HG02885 (cell line): ENCODE results near the gene USH2A.

ENCODE experiments used
- ATAC-seq: cut with Tn5 transposase; IDR thresholded peaks from one replicate; pipeline ENCODE4 v1.9.1; 2021; ENCODE audit warnings: mild to moderate bottlenecking; ENCODE audit not compliant: unreplicated experiment, poor library complexity

The USH2A gene

GRCh38 chr1:216210081-216210480 is 213.2 kb downstream of the USH2A start:
- ATAC-seq: no peak

GRCh38 chr1:216209125-216209524 is 214.1 kb downstream of the USH2A start:
- ATAC-seq: no peak

- ATAC-seq: no peak
These were observed 216.1 kb downstream of the USH2A start for GRCh38 chr1:216207154-216207553.

GRCh38 chr1:216205176-216205575 is 218.1 kb downstream of the USH2A start:
- no peak for ATAC-seq

- no peak for ATAC-seq
These were observed 221.3 kb downstream of the USH2A start for GRCh38 chr1:216201946-216202345.

GRCh38 chr1:216200941-216201340 is 222.3 kb downstream of the USH2A start:
- no peak for ATAC-seq

GRCh38 chr1:216194721-216195120 is 228.5 kb downstream of the USH2A start:
- ATAC-seq: no peak

GRCh38 chr1:216193839-216194443 is 229.3 kb downstream of the USH2A start:
- peak; percentile 48 for ATAC-seq

GRCh38 chr1:216190438-216190837 is 232.8 kb downstream of the USH2A start:
- no peak for ATAC-seq

GRCh38 chr1:216186816-216187215 is 236.4 kb downstream of the USH2A start:
- no peak for ATAC-seq

GRCh38 chr1:216186141-216186540 is 237.1 kb downstream of the USH2A start:
- ATAC-seq: peak; percentile 37

GRCh38 chr1:216184126-216184680 is 239.0 kb downstream of the USH2A start:
- ATAC-seq: no peak

GRCh38 chr1:216183454-216183853 is 239.8 kb downstream of the USH2A start:
- no peak for ATAC-seq

GRCh38 chr1:216183007-216183406 is 240.2 kb downstream of the USH2A start:
- no peak for ATAC-seq

GRCh38 chr1:216181590-216181989 is 241.7 kb downstream of the USH2A start:
- ATAC-seq: no peak

- ATAC-seq: no peak
These were observed 245.0 kb downstream of the USH2A start for GRCh38 chr1:216178281-216178680.

GRCh38 chr1:216176970-216177369 is 246.3 kb downstream of the USH2A start:
- no peak for ATAC-seq

GRCh38 chr1:216175714-216176113 is 247.5 kb downstream of the USH2A start:
- no peak for ATAC-seq

- ATAC-seq: no peak
These were observed 249.8 kb downstream of the USH2A start for GRCh38 chr1:216173376-216173995.

- no peak for ATAC-seq
These were observed 253.9 kb downstream of the USH2A start for GRCh38 chr1:216169351-216169750.

GRCh38 chr1:216168546-216168945 is 254.7 kb downstream of the USH2A start:
- no peak for ATAC-seq

- no peak for ATAC-seq
These were observed 269.2 kb downstream of the USH2A start for GRCh38 chr1:216154063-216154462.
